GM23248 (cell line): ENCODE measurements around the gene NOP10.

Experiments used
- EZH2 ChIP-seq: fragments of 200-600 bp; sonication (generic); IDR thresholded peaks from 2 replicates; pipeline ENCODE4 v1.6.1; 2018; ENCODE audit warnings: antibody characterized with exemption, mild to moderate bottlenecking; ENCODE audit not compliant: insufficient read depth, poor library complexity, severe bottlenecking
- EZH2phosphoT487 ChIP-seq: fragments of 200-600 bp; sonication (generic); IDR thresholded peaks from 2 replicates; pipeline ENCODE4 v1.6.1; 2018; ENCODE audit warnings: antibody characterized with exemption, moderate library complexity, mild to moderate bottlenecking, low read depth; ENCODE audit not compliant: insufficient read depth

DNA sequence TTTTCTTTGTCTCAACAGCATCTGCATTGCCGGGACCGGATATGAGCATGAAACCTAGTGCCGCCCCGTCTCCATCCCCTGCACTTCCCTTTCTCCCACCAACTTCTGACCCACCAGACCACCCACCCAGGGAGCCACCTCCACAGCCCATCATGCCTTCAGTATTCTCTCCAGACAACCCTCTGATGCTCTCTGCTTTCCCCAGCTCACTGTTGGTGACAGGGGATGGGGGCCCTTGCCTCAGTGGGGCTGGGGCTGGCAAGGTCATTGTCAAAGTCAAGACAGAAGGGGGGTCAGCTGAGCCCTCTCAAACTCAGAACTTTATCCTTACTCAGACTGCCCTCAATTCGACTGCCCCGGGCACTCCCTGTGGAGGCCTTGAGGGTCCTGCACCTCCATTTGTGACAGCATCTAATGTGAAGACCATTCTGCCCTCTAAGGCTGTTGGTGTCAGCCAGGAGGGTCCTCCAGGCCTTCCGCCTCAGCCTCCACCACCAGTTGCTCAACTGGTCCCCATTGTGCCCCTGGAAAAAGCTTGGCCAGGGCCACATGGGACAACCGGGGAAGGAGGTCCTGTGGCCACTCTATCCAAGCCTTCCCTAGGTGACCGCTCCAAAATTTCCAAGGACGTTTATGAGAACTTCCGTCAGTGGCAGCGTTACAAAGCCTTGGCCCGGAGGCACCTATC, 5.2 kb upstream of the NOP10 start:
- no peak for TF ChIP-seq EZH2
- no peak for TF ChIP-seq EZH2phosphoT487
